Panc1 (cell line): Measurements from ENCODE around the gene TMEM38A. TPM values are rescaled to one million over a fixed set of nuclear protein-coding genes. Genes with fewer than 3 reads are reported as not detected.

Experiments
- ATAC-seq: fragments of 200-7000 bp; cut with Tn5 transposase; 2 replicates; pipeline ENCODE4 v1.9.1; 2020; ENCODE audit warnings: mild to moderate bottlenecking, moderate library complexity
- BruUV-seq: library from RNA; stranded (reverse); fragments of 400-500 nt; replicated peaks from 2 replicates; lab custom pipeline; 2021; lab: Mats Ljungman, UMichigan
- CTCF ChIA-PET: fragments of 300-600 bp; sonication (Branson Sonifier 250); formaldehyde crosslinking; loops from one replicate; lab custom pipeline; 2022; ENCODE audit warnings: antibody characterized with exemption; lab: Charles Lee
- POLR2A ChIA-PET: fragments of 300-600 bp; sonication (Branson Sonifier 250); formaldehyde crosslinking; loops from one replicate; lab custom pipeline; 2022; ENCODE audit warnings: antibody characterized with exemption; lab: Charles Lee
- DNase-seq: peaks from one replicate; pipeline ENCODE4 v3.0.0-alpha.2; 2010; ENCODE audit warnings: low read depth, low spot score
- H3K27ac ChIP-seq: 2 replicates; pipeline ENCODE4 v1.5.1; 2011; ENCODE audit warnings: mild to moderate bottlenecking, low read length, inconsistent platforms
- H3K27me3 ChIP-seq: fragments of 200-500 bp; sonication (Bioruptor generic); 2 replicates; pipeline ENCODE4 v1.6.0; 2014; ENCODE audit warnings: low read length, inconsistent platforms; ENCODE audit not compliant: control insufficient read depth, insufficient read depth
- H3K36me3 ChIP-seq: fragments of 200-500 bp; sonication (Bioruptor generic); 2 replicates; pipeline ENCODE4 v1.5.1; 2014; ENCODE audit warnings: inconsistent platforms, mild to moderate bottlenecking, low read length, moderate library complexity; ENCODE audit not compliant: control insufficient read depth, insufficient read depth
- H3K4me1 ChIP-seq: 2 replicates; pipeline ENCODE4 v1.5.1; 2011; ENCODE audit warnings: inconsistent platforms, mild to moderate bottlenecking, low read length, moderate library complexity; ENCODE audit not compliant: control insufficient read depth, insufficient read depth
- H3K4me3 ChIP-seq, 2 experiments: 2 replicates each; pipeline ENCODE4 v1.5.1; 2011 to 2012; ENCODE audit warnings: low read depth in 2 of 2, low read length in 2 of 2, mild to moderate bottlenecking in 2 of 2, inconsistent platforms in 1 of 2, moderate library complexity in 1 of 2
- H3K9me3 ChIP-seq: fragments of 200-500 bp; sonication (Bioruptor generic); 2 replicates; pipeline ENCODE4 v1.5.1; 2014; ENCODE audit warnings: low read depth, mild to moderate bottlenecking, inconsistent platforms, low read length, moderate library complexity; ENCODE audit not compliant: control insufficient read depth, insufficient read depth
- POLR2AphosphoS5 ChIP-seq: IDR thresholded peaks from 2 replicates; pipeline ENCODE4 v1.6.1; 2012; ENCODE audit warnings: mild to moderate bottlenecking, low read depth, low read length, moderate library complexity
- SIN3A ChIP-seq: IDR thresholded peaks from 2 replicates; pipeline ENCODE4 v1.6.1; 2012; ENCODE audit warnings: low read depth, mild to moderate bottlenecking, low read length, moderate library complexity, borderline replicate concordance; ENCODE audit not compliant: insufficient read depth
- TCF7L2 ChIP-seq: IDR thresholded peaks from 2 replicates; pipeline ENCODE4 v1.6.1; 2011; ENCODE audit warnings: mild to moderate bottlenecking, low read depth, low read length, inconsistent platforms
- in situ Hi-C: cut with HindIII; loops from 2 replicates; pipeline ENCODE4 v1.10.0; 2016; ENCODE audit warnings: low sequenced_read_pairs, low pct_unique_long_range_greater_than_20kb
- intact Hi-C: fragments of 100-400 bp; cut with micrococcal nuclease; formaldehyde crosslinking; loops from one replicate; pipeline ENCODE4 v1.10.0; 2022; ENCODE audit not compliant: unreplicated experiment
- total RNA-seq: library from RNA; stranded (reverse); gene quantifications from one replicate; pipeline ENCODE4 v1.2.1, GENCODE V29; 2021; ENCODE audit not compliant: unreplicated experiment
- TF ChIP-seq, protein P1 (sequence below), 2 experiments: IDR thresholded peaks; 2 replicates each; pipeline ENCODE4 v1.6.1; 2011 to 2012; ENCODE audit warnings: low read depth in 2 of 2, control low read depth in 1 of 2, low read length in 1 of 2, mild to moderate bottlenecking in 1 of 2, moderate library complexity in 1 of 2; ENCODE audit not compliant: insufficient read depth in 1 of 2
- TF ChIP-seq, protein P2 (sequence below): fragments of 450-650 bp; IDR thresholded peaks from 2 replicates; pipeline ENCODE4 v1.5.1; 2017; ENCODE audit warnings: mild to moderate bottlenecking

TMEM38A gene
- total RNA-seq, 1 experiment from 2014 or later = 8.4 TPM

DNA sequence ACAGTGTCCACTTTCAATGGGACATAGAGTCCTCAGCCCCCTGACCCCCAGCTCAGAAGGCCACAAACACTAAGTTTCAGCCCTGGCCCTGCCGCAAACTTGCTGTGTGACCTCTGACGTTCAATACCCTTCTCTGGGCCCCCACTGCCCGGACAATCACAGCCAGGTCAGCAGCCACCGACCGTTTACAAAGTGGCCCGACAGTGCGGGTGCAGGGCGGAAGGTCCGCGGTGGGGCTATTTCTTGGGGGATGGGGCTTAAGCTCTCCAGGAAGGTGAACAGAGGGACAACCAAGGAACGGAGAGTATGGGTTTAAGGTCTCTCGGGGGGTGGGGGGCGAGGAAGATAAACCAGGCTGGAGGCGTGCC is 1.5 kb upstream of the TMEM38A start:
- intact Hi-C loops (no loop called here), in situ Hi-C loops (no loop called here)
- Histone ChIP-seq H3K4me1 (no peaks in the 10 kb centered on the region; the same call in 1 of the 2 replicates), H3K4me3 (peak overlapping the region; percentile 89 to 92), H3K27ac (peak overlapping the region; percentile 89), H3K36me3 (peaks cover 9% of the 10 kb centered on the region), H3K27me3 (no peaks in the 10 kb centered on the region), H3K9me3 (no peaks in the 10 kb centered on the region)
- TF ChIP-seq SIN3A (no peak), POLR2AphosphoS5 (no peak), TCF7L2 (no peak)
- TF ChIP-seq, protein P1, sequence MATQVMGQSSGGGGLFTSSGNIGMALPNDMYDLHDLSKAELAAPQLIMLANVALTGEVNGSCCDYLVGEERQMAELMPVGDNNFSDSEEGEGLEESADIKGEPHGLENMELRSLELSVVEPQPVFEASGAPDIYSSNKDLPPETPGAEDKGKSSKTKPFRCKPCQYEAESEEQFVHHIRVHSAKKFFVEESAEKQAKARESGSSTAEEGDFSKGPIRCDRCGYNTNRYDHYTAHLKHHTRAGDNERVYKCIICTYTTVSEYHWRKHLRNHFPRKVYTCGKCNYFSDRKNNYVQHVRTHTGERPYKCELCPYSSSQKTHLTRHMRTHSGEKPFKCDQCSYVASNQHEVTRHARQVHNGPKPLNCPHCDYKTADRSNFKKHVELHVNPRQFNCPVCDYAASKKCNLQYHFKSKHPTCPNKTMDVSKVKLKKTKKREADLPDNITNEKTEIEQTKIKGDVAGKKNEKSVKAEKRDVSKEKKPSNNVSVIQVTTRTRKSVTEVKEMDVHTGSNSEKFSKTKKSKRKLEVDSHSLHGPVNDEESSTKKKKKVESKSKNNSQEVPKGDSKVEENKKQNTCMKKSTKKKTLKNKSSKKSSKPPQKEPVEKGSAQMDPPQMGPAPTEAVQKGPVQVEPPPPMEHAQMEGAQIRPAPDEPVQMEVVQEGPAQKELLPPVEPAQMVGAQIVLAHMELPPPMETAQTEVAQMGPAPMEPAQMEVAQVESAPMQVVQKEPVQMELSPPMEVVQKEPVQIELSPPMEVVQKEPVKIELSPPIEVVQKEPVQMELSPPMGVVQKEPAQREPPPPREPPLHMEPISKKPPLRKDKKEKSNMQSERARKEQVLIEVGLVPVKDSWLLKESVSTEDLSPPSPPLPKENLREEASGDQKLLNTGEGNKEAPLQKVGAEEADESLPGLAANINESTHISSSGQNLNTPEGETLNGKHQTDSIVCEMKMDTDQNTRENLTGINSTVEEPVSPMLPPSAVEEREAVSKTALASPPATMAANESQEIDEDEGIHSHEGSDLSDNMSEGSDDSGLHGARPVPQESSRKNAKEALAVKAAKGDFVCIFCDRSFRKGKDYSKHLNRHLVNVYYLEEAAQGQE (IDR thresholded peaks at IDR 0.05; ENCODE audit: insufficient read depth in 1 of 2, low read depth in 2 of 2, low read length in 1 of 2) = no peak
- TF ChIP-seq, protein P2, sequence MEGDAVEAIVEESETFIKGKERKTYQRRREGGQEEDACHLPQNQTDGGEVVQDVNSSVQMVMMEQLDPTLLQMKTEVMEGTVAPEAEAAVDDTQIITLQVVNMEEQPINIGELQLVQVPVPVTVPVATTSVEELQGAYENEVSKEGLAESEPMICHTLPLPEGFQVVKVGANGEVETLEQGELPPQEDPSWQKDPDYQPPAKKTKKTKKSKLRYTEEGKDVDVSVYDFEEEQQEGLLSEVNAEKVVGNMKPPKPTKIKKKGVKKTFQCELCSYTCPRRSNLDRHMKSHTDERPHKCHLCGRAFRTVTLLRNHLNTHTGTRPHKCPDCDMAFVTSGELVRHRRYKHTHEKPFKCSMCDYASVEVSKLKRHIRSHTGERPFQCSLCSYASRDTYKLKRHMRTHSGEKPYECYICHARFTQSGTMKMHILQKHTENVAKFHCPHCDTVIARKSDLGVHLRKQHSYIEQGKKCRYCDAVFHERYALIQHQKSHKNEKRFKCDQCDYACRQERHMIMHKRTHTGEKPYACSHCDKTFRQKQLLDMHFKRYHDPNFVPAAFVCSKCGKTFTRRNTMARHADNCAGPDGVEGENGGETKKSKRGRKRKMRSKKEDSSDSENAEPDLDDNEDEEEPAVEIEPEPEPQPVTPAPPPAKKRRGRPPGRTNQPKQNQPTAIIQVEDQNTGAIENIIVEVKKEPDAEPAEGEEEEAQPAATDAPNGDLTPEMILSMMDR = no peak
- no peak for DNase-seq
- ChIA-PET POLR2A (interaction anchor here (0.6 to 1.0 kb wide), 2 partner anchors 25 to 298 kb away, joined by 4 to 12 read pairs; no protein-coding TSS in a partner anchor), CTCF (no interaction called here)
- BruUV-seq = no TSS peak
- ATAC-seq = peak; percentile 11

DNA sequence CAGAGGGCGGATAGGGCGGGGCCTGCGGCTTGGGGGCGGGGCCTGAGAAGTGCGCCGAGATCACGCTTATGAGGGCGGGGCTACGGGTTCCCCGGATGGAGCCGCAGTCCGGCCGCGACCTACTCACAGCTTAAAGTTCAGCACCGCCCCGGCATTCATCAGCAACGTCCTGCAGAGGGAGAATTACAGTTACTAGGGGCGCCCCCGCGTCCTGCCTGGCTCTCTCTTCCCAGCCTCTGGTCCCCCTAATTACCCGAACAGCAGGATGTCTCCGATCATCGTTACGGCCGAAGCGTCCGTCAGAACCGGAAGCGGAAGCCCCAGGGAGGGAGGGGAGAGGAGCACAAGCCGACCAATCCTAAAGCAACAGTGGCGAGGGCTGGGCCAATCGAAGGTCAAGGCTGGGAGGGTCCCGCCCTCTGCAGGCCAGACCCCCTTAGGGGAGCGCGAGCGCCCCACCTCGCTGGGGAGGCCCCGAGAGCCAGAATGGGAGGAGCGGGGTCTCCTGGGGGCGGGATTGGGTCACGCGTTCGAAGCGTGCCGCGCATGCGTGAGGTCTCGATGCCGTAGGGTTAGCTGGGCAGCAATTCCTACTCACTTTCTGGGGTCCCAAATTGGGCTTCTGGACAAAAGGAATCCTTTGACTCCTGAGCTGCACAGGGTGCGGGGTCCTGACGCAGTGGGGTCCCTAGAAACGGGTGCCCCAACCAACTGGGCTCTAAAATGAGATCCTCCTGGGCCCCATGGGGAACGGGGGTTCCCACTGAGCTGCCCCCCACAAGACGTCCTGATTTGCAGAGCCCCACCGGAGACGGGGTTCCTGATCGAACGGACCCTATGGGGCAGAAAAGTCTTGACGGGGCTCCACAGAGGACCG is 869 bp upstream of the TMEM38A start, which contains the start of gene SMIM7:
TSS of gene SMIM7 (minus strand) at position 313 of the 877 bp plus-strand sequence. CDS start at position 279, 34 bp downstream.
- Histone ChIP-seq H3K27ac (peak within 1 kb of the TSS; percentile 91), H3K27me3 (no peaks in the 10 kb centered on the region), H3K36me3 (peaks cover 9% of the 10 kb centered on the region), H3K4me1 (no peaks in the 10 kb centered on the region; the same call in 1 of the 2 replicates), H3K9me3 (no peaks in the 10 kb centered on the region), H3K4me3 (peak within 1 kb of the TSS; percentile 89 to 92)
- in situ Hi-C loops = no loop called here
- DNase-seq = peak; percentile 90
- ChIA-PET CTCF (interaction anchor here (0.6 kb wide), 1 partner anchor 650 kb away, joined by 3 read pairs; no protein-coding TSS in a partner anchor), POLR2A (interaction anchor here (0.6 to 1.0 kb wide), 4 partner anchors 24 to 957 kb away, joined by 3 to 12 read pairs (median 4); no protein-coding TSS in a partner anchor)
- intact Hi-C loops = no loop called here
- no TSS peak for BruUV-seq
- TF ChIP-seq, protein P1 (IDR thresholded peaks at IDR 0.05; ENCODE audit: insufficient read depth in 1 of 2, low read depth in 2 of 2, low read length in 1 of 2) = no peak
- TF ChIP-seq, protein P2 = no peak
- TF ChIP-seq POLR2AphosphoS5 (peak; percentile 96), SIN3A (peak; percentile 70; the same call in 1 of the 2 replicates), TCF7L2 (no peak)
- peak; percentile 98 for ATAC-seq
